ENCODE results near the gene LSM10.
A peak's percentile ranks its signal among the peaks of the same experiment; 100 is the strongest.

LSM10 gene

GRCh38 chr1:36397378-36398230 lies at the start of gene LSM10:
TSS of gene LSM10 (minus strand) at chr1:36397908. CDS start at chr1:36394129, 3,779 bp downstream.
- peak; percentile 90 for DNase-seq

- no peak for DNase-seq
Measured at GRCh38 chr1:36447450-36447849, 49.7 kb upstream of the LSM10 start.

GRCh38 chr1:36446746-36447145 lies 49.0 kb upstream of the LSM10 start:
- DNase-seq, result no peak

GRCh38 chr1:36446271-36446670 lies 48.6 kb upstream of the LSM10 start:
- peak; percentile 12 for DNase-seq

GRCh38 chr1:36443297-36443696 lies 45.6 kb upstream of the LSM10 start:
- no peak for DNase-seq

GRCh38 chr1:36442337-36442736 lies 44.6 kb upstream of the LSM10 start:
- no peak for DNase-seq

GRCh38 chr1:36440646-36441045 lies 42.9 kb upstream of the LSM10 start:
- DNase-seq, result no peak

- DNase-seq, result no peak
Measured at GRCh38 chr1:36440044-36440443, 42.3 kb upstream of the LSM10 start.

GRCh38 chr1:36438715-36439114 lies 41.0 kb upstream of the LSM10 start:
- no peak for DNase-seq

GRCh38 chr1:36436821-36437220 lies 39.1 kb upstream of the LSM10 start:
- DNase-seq, result no peak

- DNase-seq, result no peak
Measured at GRCh38 chr1:36433102-36433501, 35.4 kb upstream of the LSM10 start.

GRCh38 chr1:36432616-36433015 lies 34.9 kb upstream of the LSM10 start:
- no peak for DNase-seq

- DNase-seq, result no peak
Measured at GRCh38 chr1:36425791-36426190, 28.1 kb upstream of the LSM10 start.

GRCh38 chr1:36421649-36422048 lies 23.9 kb upstream of the LSM10 start:
- no peak for DNase-seq

- DNase-seq, result peak; percentile 92
Measured at GRCh38 chr1:36420836-36421317, 23.2 kb upstream of the LSM10 start.

GRCh38 chr1:36420409-36420808 lies 22.7 kb upstream of the LSM10 start:
- no peak for DNase-seq

- no peak for DNase-seq
Measured at GRCh38 chr1:36419569-36419968, 21.9 kb upstream of the LSM10 start.

- DNase-seq, result no peak
Measured at GRCh38 chr1:36419140-36419539, 21.4 kb upstream of the LSM10 start.

- no peak for DNase-seq
Measured at GRCh38 chr1:36417931-36418330, 20.2 kb upstream of the LSM10 start.

- no peak for DNase-seq
Measured at GRCh38 chr1:36415661-36416326, 18.1 kb upstream of the LSM10 start.

- no peak for DNase-seq
Measured at GRCh38 chr1:36414384-36414783, 16.7 kb upstream of the LSM10 start.

GRCh38 chr1:36411674-36412648 lies 14.3 kb upstream of the LSM10 start:
- peak; percentile 61 for DNase-seq

- DNase-seq, result no peak
Measured at GRCh38 chr1:36408479-36408878, 10.8 kb upstream of the LSM10 start.

Data from stimulated activated CD4-positive, alpha-beta T cell treated with anti-CD3 and anti-CD28 coated beads, Interleukin-4, amount 100 ng/mL, for 24 hours (primary cell).